ENCODE measurements around the gene FAM222A. TPM values are rescaled to one million over a fixed set of nuclear protein-coding genes. Genes with fewer than 3 reads are reported as not detected.

FAM222A gene
- total RNA-seq, 1 experiment from 2014 or later = 2.8 TPM

- no peaks in the 10 kb centered on the region for H3K4me1 ChIP-seq (ENCODE audit: insufficient read depth, low read length)
- H3K56ac ChIP-seq (ENCODE audit: insufficient read length, low read depth, low read length) = no peak overlapping the region
- H3K36me3 Mint-ChIP-seq (ENCODE audit: insufficient read depth in 1 of 3, low read depth in 3 of 3) = peaks cover 0 to 9% (median 0%) of the 10 kb centered on the region in 3 experiments; a peak in 1 of 7 replicates
- H3K4me3 Mint-ChIP-seq = no peak overlapping the region
- H2BK20ac ChIP-seq (ENCODE audit: low read depth, low read length, poor library complexity, severe bottlenecking) = no peak overlapping the region
- H3K27me3 ChIP-seq (ENCODE audit: insufficient read depth, low read length) = no peaks in the 10 kb centered on the region
- no peak overlapping the region for H2BK120ac ChIP-seq (ENCODE audit: low read depth, low read length, poor library complexity, severe bottlenecking)
- no peak overlapping the region for H3K18ac ChIP-seq (ENCODE audit: insufficient read length, low read depth, low read length)
- no peak overlapping the region; the same call in 1 of the 2 replicates for H3K14ac ChIP-seq (ENCODE audit: insufficient read depth, low read length)
- H2BK15ac ChIP-seq (ENCODE audit: low read depth, low read length) = no peak overlapping the region
- no peak overlapping the region for H2BK5ac ChIP-seq (ENCODE audit: insufficient read length, low read length)
- H3K9ac ChIP-seq (ENCODE audit: extremely low read depth, insufficient read length, low read length) = no peak overlapping the region
- H2AK5ac ChIP-seq (ENCODE audit: insufficient read length, low read length) = no peak overlapping the region
- no peaks in the 10 kb centered on the region for H3K23me2 ChIP-seq (ENCODE audit: insufficient read length, low read depth, low read length, poor library complexity, severe bottlenecking)
- H4K8ac ChIP-seq (replicated peaks; ENCODE audit: insufficient read length, low read depth, low read length) = no peak overlapping the region
- DNase-seq = peak; percentile 73
- H4K20me1 ChIP-seq (ENCODE audit: control insufficient read depth, insufficient read depth, insufficient read length) = peaks cover 2% of the 10 kb centered on the region
- no peak overlapping the region for H3K4me2 ChIP-seq (ENCODE audit: insufficient read depth, insufficient read length, low read length)
- H3K27ac ChIP-seq (ENCODE audit: insufficient read length, low read depth, low read length) = no peak overlapping the region
- H2BK12ac ChIP-seq (ENCODE audit: insufficient read length, low read depth, low read length) = no peak overlapping the region
- no peaks in the 10 kb centered on the region for H3K79me1 ChIP-seq (ENCODE audit: insufficient read depth, low read depth, low read length, poor library complexity, severe bottlenecking)
- no peaks in the 10 kb centered on the region for H3K9me3 ChIP-seq (ENCODE audit: control insufficient read depth, low read depth, low read length)
- peaks cover 4 to 8% of the 10 kb centered on the region in 2 experiments; a peak in 3 of 4 replicates for H3K4me1 Mint-ChIP-seq
- no peaks in the 10 kb centered on the region for H3K79me2 ChIP-seq (ENCODE audit: insufficient read depth, low read length)
- H3K4ac ChIP-seq (ENCODE audit: low read depth, low read length) = no peak overlapping the region
- H2AFZ ChIP-seq (ENCODE audit: low read length) = no peak overlapping the region
- no peak overlapping the region for H3K27ac Mint-ChIP-seq
- no peak overlapping the region for H4K5ac ChIP-seq (ENCODE audit: insufficient read length, low read depth, low read length)
- peak; percentile 59 for TF ChIP-seq CTCF (conservative IDR thresholded peaks at IDR 0.05)
- H3K9me3 Mint-ChIP-seq = no peaks in the 10 kb centered on the region
- H3K27me3 Mint-ChIP-seq (ENCODE audit: low read depth) = no peaks in the 10 kb centered on the region
- no CpG with 5 or more reads among the region's 19 CpGs for WGBS (ENCODE audit: extremely low coverage, insufficient read length, low lambda C conversion rate)
- H3T11ph ChIP-seq (ENCODE audit: low read length) = no peak overlapping the region
- H4K91ac ChIP-seq (ENCODE audit: insufficient read length, low read depth, low read length) = no peak overlapping the region
- H3K23ac ChIP-seq (ENCODE audit: insufficient read length, low read depth, low read length) = no peak overlapping the region
Observed at GRCh38 chr12:109797905-109798669, 84.5 kb downstream of the FAM222A start.

All from H9 (cell line).